Measurements from ENCODE around the gene C2CD4B.

DNA sequence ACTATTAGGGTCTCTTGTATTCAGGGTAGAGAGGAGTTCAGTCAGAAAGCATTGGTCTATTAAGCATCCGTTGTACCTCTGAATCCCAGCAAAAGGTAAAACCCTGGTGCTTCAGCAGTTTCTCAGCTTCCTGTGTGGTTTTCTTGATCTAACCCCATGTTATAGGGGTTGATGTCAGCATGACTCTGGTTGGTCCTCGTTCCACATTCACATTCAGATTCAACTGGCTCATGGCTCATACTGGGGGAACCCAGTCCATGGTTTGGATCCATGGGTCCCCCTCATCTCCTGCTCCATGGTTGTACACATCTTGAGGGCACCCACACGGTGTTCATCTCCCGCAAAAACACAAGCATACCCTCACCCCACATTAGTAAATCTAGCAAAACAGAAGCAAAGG is 47.7 kb upstream of the C2CD4B start:
- TF ChIP-seq EZH2 (IDR thresholded peaks at IDR 0.05; ENCODE audit: insufficient read depth, poor library complexity, severe bottlenecking) = no peak
- no peak for TF ChIP-seq EZH2phosphoT487 (IDR thresholded peaks at IDR 0.05; ENCODE audit: insufficient read depth, low read depth)

All from GM23248 (cell line).